Spleen (tissue), 7 donors: ENCODE measurements around the gene COL4A2.

Experiments
- CTCF ChIP-seq, 11 experiments: fragments of 200-600 bp in 7 of 11; fragments of 450-650 bp in 4 of 11; sonication (generic) in 4 of 11; IDR thresholded peaks in 8 of 11; conservative IDR thresholded peaks in 3 of 11; 1 replicate in 7 of 11; 2 replicates in 4 of 11; pipeline versions ENCODE4 v1.4.0 to v1.8.0; 2016 to 2021; ENCODE audit warnings: antibody characterized with exemption in 11 of 11, inconsistent platforms in 4 of 11, mild to moderate bottlenecking in 1 of 11
- POLR2A ChIP-seq, 3 donors: fragments of 450-650 bp; IDR thresholded peaks; one replicate each; pipeline ENCODE4 v1.5.1; 2017; ENCODE audit warnings: antibody characterized with exemption in 3 of 3, mild to moderate bottlenecking in 1 of 3
- donor health status: DM: no; HTN: no; CAD: no; lungs with moderate emphysema.
- donor health status: DM: no; HTN: no; CAD: no.
- donor health status: DM: no; HTN: no; CAD: no.

DNA sequence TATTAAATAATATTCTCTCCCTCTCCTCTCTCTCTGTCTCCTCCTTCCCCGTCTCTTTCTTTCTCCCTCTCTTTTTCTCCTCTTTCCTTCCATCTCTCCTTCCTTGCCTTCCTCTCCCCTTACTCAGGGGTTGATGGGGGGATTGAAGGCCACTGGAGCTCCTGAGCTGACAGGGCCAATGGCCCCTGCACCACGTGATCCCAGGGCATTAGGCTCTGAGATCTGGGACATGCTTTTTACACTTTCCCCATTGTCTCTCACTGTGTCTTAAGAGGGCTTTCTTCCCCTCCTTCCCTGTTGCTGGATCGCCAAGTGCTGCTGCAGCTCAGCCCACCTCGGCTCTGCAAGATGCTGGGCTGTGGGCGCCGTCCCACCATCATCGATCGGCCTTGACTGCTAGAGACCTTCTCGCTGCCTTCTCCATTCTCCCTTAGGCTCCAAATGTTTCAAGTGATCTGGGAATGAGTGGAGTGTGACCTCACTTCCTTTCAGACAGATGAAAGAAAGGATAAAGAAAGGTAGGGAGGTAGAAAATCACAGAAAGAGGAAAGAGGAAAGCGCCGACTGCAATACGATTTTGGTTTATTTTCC is 42.3 kb upstream of the COL4A2 start:
- TF ChIP-seq CTCF (IDR thresholded peaks at IDR 0.05 in 8 of 11, conservative IDR thresholded peaks at IDR 0.05 in 3 of 11) (no peak), POLR2A (IDR thresholded peaks at IDR 0.05) (no peak)
